ENCODE results near the gene MYO9B.

Gene MYO9B

GRCh38 chr19:17111766-17112165 lies 36.2 kb downstream of the MYO9B start:
- no peak overlapping the region for H3K4me3 ChIP-seq (ENCODE audit: control insufficient read depth, low read depth, low read length)
- no peak for TF ChIP-seq CTCF (IDR thresholded peaks at IDR 0.05; ENCODE audit: control insufficient read depth, insufficient read depth, low read depth, low read length, missing control alignments)
- DNase-seq (ENCODE audit: low read depth), result no peak

GRCh38 chr19:17112271-17112670 lies 36.7 kb downstream of the MYO9B start:
- TF ChIP-seq CTCF (IDR thresholded peaks at IDR 0.05; ENCODE audit: control insufficient read depth, insufficient read depth, low read depth, low read length, missing control alignments), result no peak
- no peak for DNase-seq (ENCODE audit: low read depth)
- H3K4me3 ChIP-seq (ENCODE audit: control insufficient read depth, low read depth, low read length), result no peak overlapping the region

- no peak overlapping the region for H3K4me3 ChIP-seq (ENCODE audit: control insufficient read depth, low read depth, low read length)
- TF ChIP-seq CTCF (IDR thresholded peaks at IDR 0.05; ENCODE audit: control insufficient read depth, insufficient read depth, low read depth, low read length, missing control alignments), result no peak
- DNase-seq (ENCODE audit: low read depth), result no peak
These were observed 37.1 kb downstream of the MYO9B start for GRCh38 chr19:17112700-17113099.

GRCh38 chr19:17113127-17113785 lies 37.7 kb downstream of the MYO9B start:
- H3K4me3 ChIP-seq (ENCODE audit: control insufficient read depth, low read depth, low read length), result no peak overlapping the region
- no peak for DNase-seq (ENCODE audit: low read depth)
- no peak for TF ChIP-seq CTCF (IDR thresholded peaks at IDR 0.05; ENCODE audit: control insufficient read depth, insufficient read depth, low read depth, low read length, missing control alignments)

- H3K4me3 ChIP-seq (ENCODE audit: control insufficient read depth, low read depth, low read length), result no peak overlapping the region
- TF ChIP-seq CTCF (IDR thresholded peaks at IDR 0.05; ENCODE audit: control insufficient read depth, insufficient read depth, low read depth, low read length, missing control alignments), result no peak
- no peak for DNase-seq (ENCODE audit: low read depth)
These were observed 38.8 kb downstream of the MYO9B start for GRCh38 chr19:17114414-17114831.

- no peak for TF ChIP-seq CTCF (IDR thresholded peaks at IDR 0.05; ENCODE audit: control insufficient read depth, insufficient read depth, low read depth, low read length, missing control alignments)
- no peak for DNase-seq (ENCODE audit: low read depth)
These were observed 41.6 kb downstream of the MYO9B start for GRCh38 chr19:17116996-17117702.

More at GRCh38 chr19:17116996-17117702, 41.6 kb downstream of the MYO9B start:
- H3K4me3 ChIP-seq (ENCODE audit: control insufficient read depth, low read depth, low read length), result no peak overlapping the region
